Testis (tissue), 2 donors: ENCODE data around the gene PCSK5.

Experiments
- POLR2A ChIP-seq: fragments of 450-650 bp; IDR thresholded peaks from one replicate; pipeline ENCODE4 v1.6.1; 2017; ENCODE audit warnings: antibody characterized with exemption, mild to moderate bottlenecking, moderate library complexity
- TF ChIP-seq, protein P1 (sequence below), 3 experiments: fragments of 450-650 bp in 2 of 3; fragments of 200-600 bp in 1 of 3; sonication (generic) in 1 of 3; IDR thresholded peaks; one replicate each; pipeline ENCODE4 v1.5.1; 2016 to 2019; ENCODE audit warnings: antibody characterized with exemption in 3 of 3, mild to moderate bottlenecking in 2 of 3, moderate library complexity in 1 of 3

DNA sequence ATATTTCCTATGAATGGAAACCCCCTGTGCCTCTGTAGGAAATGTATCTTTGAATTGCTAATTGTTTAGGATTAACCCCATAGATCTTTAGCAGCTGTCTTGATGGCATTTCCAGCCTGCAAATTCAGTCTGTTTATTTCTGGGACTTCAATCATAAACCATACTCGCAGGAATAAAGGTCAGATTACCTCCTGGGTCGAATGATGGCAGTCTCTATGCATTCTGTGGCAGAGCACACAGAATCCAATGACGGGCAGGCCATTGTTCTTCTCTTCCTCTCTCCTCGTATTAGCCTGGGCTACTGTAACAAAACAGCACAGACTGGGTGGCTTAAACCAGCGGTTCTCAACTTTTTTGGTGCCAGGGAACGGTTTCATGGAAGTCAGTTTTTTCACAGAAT, 199.9 kb downstream of the PCSK5 start:
- TF ChIP-seq, protein P1, sequence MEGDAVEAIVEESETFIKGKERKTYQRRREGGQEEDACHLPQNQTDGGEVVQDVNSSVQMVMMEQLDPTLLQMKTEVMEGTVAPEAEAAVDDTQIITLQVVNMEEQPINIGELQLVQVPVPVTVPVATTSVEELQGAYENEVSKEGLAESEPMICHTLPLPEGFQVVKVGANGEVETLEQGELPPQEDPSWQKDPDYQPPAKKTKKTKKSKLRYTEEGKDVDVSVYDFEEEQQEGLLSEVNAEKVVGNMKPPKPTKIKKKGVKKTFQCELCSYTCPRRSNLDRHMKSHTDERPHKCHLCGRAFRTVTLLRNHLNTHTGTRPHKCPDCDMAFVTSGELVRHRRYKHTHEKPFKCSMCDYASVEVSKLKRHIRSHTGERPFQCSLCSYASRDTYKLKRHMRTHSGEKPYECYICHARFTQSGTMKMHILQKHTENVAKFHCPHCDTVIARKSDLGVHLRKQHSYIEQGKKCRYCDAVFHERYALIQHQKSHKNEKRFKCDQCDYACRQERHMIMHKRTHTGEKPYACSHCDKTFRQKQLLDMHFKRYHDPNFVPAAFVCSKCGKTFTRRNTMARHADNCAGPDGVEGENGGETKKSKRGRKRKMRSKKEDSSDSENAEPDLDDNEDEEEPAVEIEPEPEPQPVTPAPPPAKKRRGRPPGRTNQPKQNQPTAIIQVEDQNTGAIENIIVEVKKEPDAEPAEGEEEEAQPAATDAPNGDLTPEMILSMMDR (IDR thresholded peaks at IDR 0.05): no peak
- no peak for TF ChIP-seq POLR2A
